H9 (cell line): ENCODE data around the gene NOCT. TPM values are rescaled to one million over a fixed set of nuclear protein-coding genes. Genes with fewer than 3 reads are reported as not detected.
"Not testable (repeated sequence)": the region's sequence is repeated elsewhere in the genome, so short reads cannot be mapped to it uniquely, and the experiment has no call there.

Experiments used
- DNase-seq: peaks from one replicate; pipeline ENCODE4 v3.0.0-alpha.2; 2017
- H2AFZ ChIP-seq: one replicate; pipeline ENCODE4 v1.6.1; 2013; ENCODE audit warnings: mild to moderate bottlenecking, low read length, control low read depth, moderate library complexity
- H2AK5ac ChIP-seq: 2 replicates; pipeline ENCODE4 v1.6.1; 2013; ENCODE audit warnings: low read length, control low read depth, mixed read lengths; ENCODE audit not compliant: insufficient read length
- H2BK120ac ChIP-seq: one replicate; pipeline ENCODE4 v1.6.1; 2013; ENCODE audit warnings: low read depth, mild to moderate bottlenecking, low read length, control low read depth, inconsistent platforms; ENCODE audit not compliant: poor library complexity, severe bottlenecking
- H2BK12ac ChIP-seq: 2 replicates; pipeline ENCODE4 v1.6.1; 2013; ENCODE audit warnings: low read length, control low read depth, mixed read lengths, low read depth; ENCODE audit not compliant: insufficient read length
- H2BK15ac ChIP-seq: 2 replicates; pipeline ENCODE4 v1.6.1; 2013; ENCODE audit warnings: low read depth, low read length, control low read depth
- H2BK20ac ChIP-seq: one replicate; pipeline ENCODE4 v1.6.1; 2013; ENCODE audit warnings: low read depth, mild to moderate bottlenecking, low read length, control low read depth, inconsistent platforms; ENCODE audit not compliant: poor library complexity, severe bottlenecking
- H2BK5ac ChIP-seq: 2 replicates; pipeline ENCODE4 v1.6.1; 2013; ENCODE audit warnings: low read length, control low read depth, mixed read lengths; ENCODE audit not compliant: insufficient read length
- H3K14ac ChIP-seq: 2 replicates; pipeline ENCODE4 v1.6.1; 2013; ENCODE audit warnings: low read length, control low read depth; ENCODE audit not compliant: insufficient read depth
- H3K18ac ChIP-seq: 2 replicates; pipeline ENCODE4 v1.6.1; 2013; ENCODE audit warnings: low read depth, mild to moderate bottlenecking, mixed read lengths, low read length, control low read depth; ENCODE audit not compliant: insufficient read length
- H3K23ac ChIP-seq: 2 replicates; pipeline ENCODE4 v1.6.1; 2013; ENCODE audit warnings: low read length, control low read depth, mixed read lengths, low read depth; ENCODE audit not compliant: insufficient read length
- H3K23me2 ChIP-seq: 2 replicates; pipeline ENCODE4 v1.6.1; 2013; ENCODE audit warnings: low read depth, mild to moderate bottlenecking, mixed read lengths, low read length, control low read depth; ENCODE audit not compliant: insufficient read length, poor library complexity, severe bottlenecking
- H3K27ac ChIP-seq: 2 replicates; pipeline ENCODE4 v1.5.1; 2013; ENCODE audit warnings: low read length, control low read depth, mixed read lengths, low read depth; ENCODE audit not compliant: insufficient read length
- H3K27me3 ChIP-seq: 2 replicates; pipeline ENCODE4 v1.6.1; 2013; ENCODE audit warnings: low read length, control low read depth, inconsistent platforms; ENCODE audit not compliant: insufficient read depth
- H3K4ac ChIP-seq: 2 replicates; pipeline ENCODE4 v1.6.1; 2013; ENCODE audit warnings: low read depth, mild to moderate bottlenecking, control low read depth, inconsistent platforms, low read length, moderate library complexity
- H3K4me1 ChIP-seq: 2 replicates; pipeline ENCODE4 v1.6.1; 2013; ENCODE audit warnings: low read length, control low read depth, inconsistent platforms; ENCODE audit not compliant: insufficient read depth
- H3K4me2 ChIP-seq: 2 replicates; pipeline ENCODE4 v1.6.1; 2013; ENCODE audit warnings: low read length, control low read depth, mixed read lengths; ENCODE audit not compliant: insufficient read length, insufficient read depth
- H3K56ac ChIP-seq: 2 replicates; pipeline ENCODE4 v1.6.1; 2013; ENCODE audit warnings: low read depth, mild to moderate bottlenecking, mixed read lengths, low read length, control low read depth; ENCODE audit not compliant: insufficient read length
- H3K79me1 ChIP-seq: 2 replicates; pipeline ENCODE4 v1.6.1; 2013; ENCODE audit warnings: low read depth, mild to moderate bottlenecking, moderate library complexity, low read length, control low read depth, inconsistent platforms; ENCODE audit not compliant: insufficient read depth, poor library complexity, severe bottlenecking
- H3K79me2 ChIP-seq: 2 replicates; pipeline ENCODE4 v1.6.1; 2013; ENCODE audit warnings: low read length, control low read depth, inconsistent platforms; ENCODE audit not compliant: insufficient read depth
- H3K9ac ChIP-seq: 2 replicates; pipeline ENCODE4 v1.6.1; 2013; ENCODE audit warnings: low read length, control low read depth, mixed read lengths; ENCODE audit not compliant: insufficient read length; ENCODE audit errors: extremely low read depth
- H3K9me3 ChIP-seq: one replicate; pipeline ENCODE4 v1.6.1; 2013; ENCODE audit warnings: low read depth, low read length, inconsistent platforms; ENCODE audit not compliant: control insufficient read depth
- H3T11ph ChIP-seq: one replicate; pipeline ENCODE4 v1.6.1; 2013; ENCODE audit warnings: mild to moderate bottlenecking, low read length, control low read depth, inconsistent platforms
- H4K20me1 ChIP-seq: one replicate; pipeline ENCODE4 v1.6.1; 2013; ENCODE audit not compliant: control insufficient read depth, insufficient read length, insufficient read depth
- H4K5ac ChIP-seq: 2 replicates; pipeline ENCODE4 v1.6.1; 2013; ENCODE audit warnings: low read depth, mild to moderate bottlenecking, mixed read lengths, low read length, control low read depth; ENCODE audit not compliant: insufficient read length
- H4K8ac ChIP-seq: replicated peaks from 2 replicates; pipeline ENCODE4 v1.6.1; 2013; ENCODE audit warnings: low read length, control low read depth, mixed read lengths, low read depth; ENCODE audit not compliant: insufficient read length
- H4K91ac ChIP-seq: 2 replicates; pipeline ENCODE4 v1.6.1; 2013; ENCODE audit warnings: low read depth, mild to moderate bottlenecking, moderate library complexity, mixed read lengths, low read length, control low read depth; ENCODE audit not compliant: insufficient read length
- H3K27ac Mint-ChIP-seq, 3 experiments: 2 replicates in 2 of 3; 3 replicates in 1 of 3; pipeline ENCODE4 v1.8.0; 2020 to 2021; ENCODE audit warnings: mixed read lengths in 3 of 3, mild to moderate bottlenecking in 1 of 3, moderate library complexity in 1 of 3
- H3K27me3 Mint-ChIP-seq: 2 replicates; pipeline ENCODE4 v1.8.0; 2021; ENCODE audit warnings: low read depth, mild to moderate bottlenecking, moderate library complexity, mixed read lengths
- H3K36me3 Mint-ChIP-seq, 3 experiments: 2 replicates in 2 of 3; 3 replicates in 1 of 3; pipeline ENCODE4 v1.8.0; 2020 to 2021; ENCODE audit warnings: low read depth in 3 of 3, mixed read lengths in 3 of 3; ENCODE audit not compliant: insufficient read depth in 1 of 3
- H3K4me1 Mint-ChIP-seq, 2 experiments: 2 replicates each; pipeline ENCODE4 v1.8.0; 2020; ENCODE audit warnings: mixed read lengths in 2 of 2
- H3K4me3 Mint-ChIP-seq, 2 experiments: 2 replicates in 1 of 2; 3 replicates in 1 of 2; pipeline ENCODE4 v1.8.0; 2020 to 2021; ENCODE audit warnings: mild to moderate bottlenecking in 2 of 2, mixed read lengths in 2 of 2, moderate library complexity in 1 of 2
- H3K9me3 Mint-ChIP-seq, 2 experiments: 2 replicates in 1 of 2; 3 replicates in 1 of 2; pipeline ENCODE4 v1.8.0; 2020; ENCODE audit warnings: mild to moderate bottlenecking in 2 of 2, mixed read lengths in 2 of 2, moderate library complexity in 1 of 2
- WGBS: extraction: QIAGEN DNeasy Blood & Tissue Kit; methylation state at CpG from one replicate; pipeline ENCODE4 v1.1.7; 2013; ENCODE audit warnings: missing lambda C conversion rate, low lambda C conversion rate, mixed read lengths; ENCODE audit not compliant: insufficient read length; ENCODE audit errors: extremely low coverage; 5-methylcytosine and 5-hydroxymethylcytosine counted together
- total RNA-seq: library from RNA; stranded (reverse); gene quantifications from 2 replicates; pipeline ENCODE4 v1.2.1, GENCODE V29; 2021
- TF ChIP-seq, protein P1 (sequence below): fragments of 200-600 bp; sonication (generic); conservative IDR thresholded peaks from 3 replicates; pipeline ENCODE4 v1.8.0; 2021; ENCODE audit warnings: antibody characterized with exemption, mild to moderate bottlenecking

NOCT gene
- total RNA-seq, 1 experiment from 2014 or later, result 37.3 TPM

DNA sequence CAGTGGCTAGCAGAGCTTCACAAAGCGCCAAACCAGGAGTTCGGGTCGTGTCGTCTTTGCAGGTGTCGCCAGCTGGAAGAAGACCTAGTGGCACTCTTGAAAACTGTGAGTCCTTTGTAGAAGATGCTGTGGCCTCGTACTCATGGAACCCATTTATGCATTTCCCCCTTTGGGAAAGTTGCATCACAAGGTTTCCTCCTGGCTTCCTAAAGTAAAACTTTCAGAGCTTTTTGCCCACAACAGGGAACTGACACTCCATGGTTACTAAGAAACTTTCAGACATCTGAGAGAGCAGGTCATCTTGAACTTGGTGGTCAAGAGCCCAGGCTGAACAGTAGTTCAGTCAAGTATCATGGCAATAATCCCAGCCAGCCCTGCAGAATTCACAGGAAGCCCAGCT is 15.9 kb upstream of the NOCT start:
- Histone ChIP-seq H2AFZ (no peak overlapping the region), H3K4ac (no peak overlapping the region), H3T11ph (no peak overlapping the region), H4K91ac (no peak overlapping the region), H3K14ac (no peak overlapping the region), H3K79me2 (no peaks in the 10 kb centered on the region), H4K8ac (no peak overlapping the region), H3K23ac (no peak overlapping the region), H3K27me3 (no peaks in the 10 kb centered on the region), H3K56ac (no peak overlapping the region), H3K79me1 (no peaks in the 10 kb centered on the region), H3K9ac (no peak overlapping the region), H3K27ac (no peak overlapping the region), H3K18ac (no peak overlapping the region), H3K4me1 (no peaks in the 10 kb centered on the region; the same call in 1 of the 2 replicates), H3K4me2 (no peak overlapping the region), H2BK15ac (no peak overlapping the region), H2AK5ac (no peak overlapping the region), H4K20me1 (no peaks in the 10 kb centered on the region), H2BK5ac (no peak overlapping the region), H3K9me3 (no peaks in the 10 kb centered on the region), H3K23me2 (no peaks in the 10 kb centered on the region), H2BK12ac (no peak overlapping the region), H2BK120ac (no peak overlapping the region), H2BK20ac (no peak overlapping the region), H4K5ac (no peak overlapping the region)
- TF ChIP-seq, protein P1, sequence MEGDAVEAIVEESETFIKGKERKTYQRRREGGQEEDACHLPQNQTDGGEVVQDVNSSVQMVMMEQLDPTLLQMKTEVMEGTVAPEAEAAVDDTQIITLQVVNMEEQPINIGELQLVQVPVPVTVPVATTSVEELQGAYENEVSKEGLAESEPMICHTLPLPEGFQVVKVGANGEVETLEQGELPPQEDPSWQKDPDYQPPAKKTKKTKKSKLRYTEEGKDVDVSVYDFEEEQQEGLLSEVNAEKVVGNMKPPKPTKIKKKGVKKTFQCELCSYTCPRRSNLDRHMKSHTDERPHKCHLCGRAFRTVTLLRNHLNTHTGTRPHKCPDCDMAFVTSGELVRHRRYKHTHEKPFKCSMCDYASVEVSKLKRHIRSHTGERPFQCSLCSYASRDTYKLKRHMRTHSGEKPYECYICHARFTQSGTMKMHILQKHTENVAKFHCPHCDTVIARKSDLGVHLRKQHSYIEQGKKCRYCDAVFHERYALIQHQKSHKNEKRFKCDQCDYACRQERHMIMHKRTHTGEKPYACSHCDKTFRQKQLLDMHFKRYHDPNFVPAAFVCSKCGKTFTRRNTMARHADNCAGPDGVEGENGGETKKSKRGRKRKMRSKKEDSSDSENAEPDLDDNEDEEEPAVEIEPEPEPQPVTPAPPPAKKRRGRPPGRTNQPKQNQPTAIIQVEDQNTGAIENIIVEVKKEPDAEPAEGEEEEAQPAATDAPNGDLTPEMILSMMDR, result no peak
- H3K27ac Mint-ChIP-seq, result no peak overlapping the region
- no peak overlapping the region for H3K4me3 Mint-ChIP-seq
- WGBS, result no CpG with 5 or more reads among the region's 6 CpGs
- peaks cover 0 to 10% of the 10 kb centered on the region in 2 experiments; a peak in 1 of 4 replicates for H3K4me1 Mint-ChIP-seq
- no peaks in the 10 kb centered on the region; the same call in none of the 2 replicates for H3K27me3 Mint-ChIP-seq
- H3K9me3 Mint-ChIP-seq, result no peaks in the 10 kb centered on the region
- no peak for DNase-seq
- no peaks in the 10 kb centered on the region; a peak in 1 of 7 replicates for H3K36me3 Mint-ChIP-seq

DNA sequence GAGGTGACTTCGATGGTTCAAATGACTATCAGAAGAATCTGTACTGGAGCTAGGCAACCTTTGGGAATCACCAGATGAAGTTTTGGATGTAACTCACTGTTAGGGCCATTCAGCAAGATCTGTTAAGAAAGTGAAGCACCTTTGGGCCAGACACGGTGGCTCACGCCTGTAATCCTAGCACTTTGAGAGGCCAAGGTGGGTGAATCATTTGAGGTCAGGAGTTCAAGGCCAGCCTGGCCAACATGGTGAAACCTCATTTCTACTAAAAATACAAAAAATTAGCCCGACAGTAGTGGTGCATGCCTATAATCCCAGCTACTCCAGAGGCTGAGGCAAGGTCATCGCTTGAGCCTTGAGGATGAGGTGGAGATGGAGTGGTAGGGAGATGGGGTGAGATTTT is 15.4 kb upstream of the NOCT start:
- H2BK120ac ChIP-seq, H2BK12ac ChIP-seq, H3K56ac ChIP-seq, H2BK5ac ChIP-seq, H2BK15ac ChIP-seq, H3K27ac Mint-ChIP-seq, H3K4me1 ChIP-seq, H4K8ac ChIP-seq, H2AK5ac ChIP-seq, H3K27me3 ChIP-seq, H3K18ac ChIP-seq, H4K91ac ChIP-seq, H3K27me3 Mint-ChIP-seq, H3K79me1 ChIP-seq, DNase-seq, H3K23me2 ChIP-seq, H2BK20ac ChIP-seq, H3K79me2 ChIP-seq, H3T11ph ChIP-seq, H3K23ac ChIP-seq, H3K9ac ChIP-seq, H3K9me3 Mint-ChIP-seq, H3K36me3 Mint-ChIP-seq, H3K4me3 Mint-ChIP-seq, H3K4me2 ChIP-seq, H3K9me3 ChIP-seq, H2AFZ ChIP-seq, H4K5ac ChIP-seq, H4K20me1 ChIP-seq, H3K14ac ChIP-seq, H3K27ac ChIP-seq, H3K4ac ChIP-seq: not testable (repeated sequence)
- peaks cover 0 to 10% of the 10 kb centered on the region in 2 experiments; a peak in 1 of 4 replicates for H3K4me1 Mint-ChIP-seq
- no CpG with 5 or more reads among the region's 5 CpGs for WGBS
